H1 (cell line): Measurements from ENCODE around the gene FBXW8. TPM values are rescaled to one million over a fixed set of nuclear protein-coding genes. Genes with fewer than 3 reads are reported as not detected.

Source experiments
- CTCF ChIA-PET: fragments of 300-600 bp; sonication (Branson Sonifier 250); formaldehyde crosslinking; loops from one replicate; lab custom pipeline; 2021; ENCODE audit not compliant: partially characterized antibody; lab: Charles Lee
- POLR2A ChIA-PET: fragments of 300-600 bp; sonication (Branson Sonifier 250); formaldehyde crosslinking; loops from one replicate; lab custom pipeline; 2021; ENCODE audit warnings: inconsistent platforms; ENCODE audit not compliant: partially characterized antibody; lab: Charles Lee
- DNase-seq, 2 experiments: peaks; one replicate each; pipeline versions ENCODE4 v3.0.0 to v3.0.0-alpha.2; 2010 to 2022; ENCODE audit warnings: low spot score in 2 of 2, low read depth in 1 of 2, mixed read lengths in 1 of 2
- FAIRE-seq: peaks from 2 replicates; lab custom pipeline; 2011; peaks lifted over from hg19 to GRCh38; lab: Jason Lieb, UNC
- H2AFZ ChIP-seq: 2 replicates; pipeline ENCODE4 v1.8.1; 2012; ENCODE audit warnings: low read length, inconsistent platforms
- H2AK5ac ChIP-seq: 2 replicates; pipeline ENCODE4 v1.6.1; 2013; ENCODE audit warnings: low read depth, low read length
- H2BK120ac ChIP-seq: replicated peaks from 2 replicates; pipeline ENCODE3; 2013; ENCODE audit warnings: low read depth, low read length, inconsistent platforms
- H2BK12ac ChIP-seq: 2 replicates; pipeline ENCODE4 v1.6.1; 2013; ENCODE audit warnings: low read depth, low read length
- H2BK15ac ChIP-seq: 2 replicates; pipeline ENCODE4 v1.6.1; 2013; ENCODE audit warnings: low read length
- H2BK20ac ChIP-seq: 2 replicates; pipeline ENCODE4 v1.6.1; 2013; ENCODE audit warnings: low read length
- H2BK5ac ChIP-seq: 2 replicates; pipeline ENCODE4 v1.6.1; 2013; ENCODE audit warnings: low read depth, low read length
- H3K14ac ChIP-seq: 2 replicates; pipeline ENCODE4 v1.6.1; 2013; ENCODE audit warnings: inconsistent platforms; ENCODE audit not compliant: insufficient read length
- H3K18ac ChIP-seq: 2 replicates; pipeline ENCODE4 v1.6.1; 2013; ENCODE audit warnings: low read length; ENCODE audit errors: extremely low read depth
- H3K23ac ChIP-seq: 2 replicates; pipeline ENCODE4 v1.6.1; 2013; ENCODE audit warnings: inconsistent platforms; ENCODE audit not compliant: insufficient read length
- H3K23me2 ChIP-seq: 2 replicates; pipeline ENCODE4 v1.6.1; 2013; ENCODE audit warnings: low read depth, low read length
- H3K27ac ChIP-seq: 2 replicates; pipeline ENCODE4 v1.6.1; 2011; ENCODE audit warnings: low read depth, low read length, inconsistent platforms
- H3K27me3 ChIP-seq, 4 experiments: replicated peaks in 1 of 4; 1 replicate in 1 of 4; 2 replicates in 3 of 4; pipeline versions ENCODE4 v1.6.1 to v1.8.1; 2011 to 2013; ENCODE audit warnings: low read length in 3 of 4, mild to moderate bottlenecking in 3 of 4, inconsistent platforms in 2 of 4, mixed read lengths in 2 of 4, moderate library complexity in 1 of 4; ENCODE audit not compliant: control insufficient read depth in 3 of 4, insufficient read depth in 3 of 4; ENCODE audit errors: extremely low read depth in 1 of 4
- H3K36me3 ChIP-seq, 4 experiments: 2 replicates each; pipeline versions ENCODE4 v1.6.1 to v1.8.1; 2011 to 2013; ENCODE audit warnings: mild to moderate bottlenecking in 4 of 4, low read length in 3 of 4, moderate library complexity in 2 of 4, control low read depth in 1 of 4, inconsistent platforms in 1 of 4; ENCODE audit not compliant: insufficient read depth in 4 of 4, control insufficient read depth in 2 of 4
- H3K4ac ChIP-seq: replicated peaks from 2 replicates; pipeline ENCODE3; 2013; ENCODE audit warnings: low read length, low read depth, mixed read lengths, inconsistent platforms; ENCODE audit not compliant: insufficient read length
- H3K4me1 ChIP-seq, 4 experiments: replicated peaks in 1 of 4; 1 replicate in 1 of 4; 2 replicates in 3 of 4; pipeline versions ENCODE4 v1.6.1 to v1.8.1; 2011 to 2013; ENCODE audit warnings: low read length in 3 of 4, inconsistent platforms in 2 of 4, mixed read lengths in 1 of 4; ENCODE audit not compliant: insufficient read depth in 4 of 4, control insufficient read depth in 3 of 4
- H3K4me2 ChIP-seq, 2 experiments: 2 replicates each; pipeline versions ENCODE4 v1.6.1 to v1.8.1; 2011 to 2013; ENCODE audit warnings: low read depth in 2 of 2, low read length in 2 of 2, control low read depth in 1 of 2, inconsistent platforms in 1 of 2, mild to moderate bottlenecking in 1 of 2; ENCODE audit not compliant: insufficient read depth in 1 of 2
- H3K4me3 ChIP-seq, 4 experiments: fragments of 200-600, 300-600 bp in 1 of 4; sonication (generic), shearing (Covaris generic), sonication (Bioruptor Twin) in 1 of 4; 2 replicates each; pipeline versions ENCODE4 v1.5.1 to v1.8.1; 2011 to 2016; ENCODE audit warnings: low read length in 4 of 4, low read depth in 3 of 4, control low read depth in 2 of 4, inconsistent platforms in 2 of 4, mild to moderate bottlenecking in 2 of 4, mixed read lengths in 1 of 4, moderate library complexity in 1 of 4; ENCODE audit not compliant: insufficient read depth in 2 of 4; ENCODE audit errors: extremely low read depth in 1 of 4
- H3K56ac ChIP-seq: replicated peaks from 2 replicates; pipeline ENCODE3; 2013; ENCODE audit warnings: low read depth, mild to moderate bottlenecking, mixed read lengths, low read length, inconsistent platforms; ENCODE audit not compliant: insufficient read length
- H3K79me1 ChIP-seq: 2 replicates; pipeline ENCODE4 v1.6.1; 2013; ENCODE audit warnings: low read depth, low read length, control low read depth
- H3K79me2 ChIP-seq, 2 experiments: 2 replicates each; pipeline versions ENCODE4 v1.6.1 to v1.8.1; 2012 to 2013; ENCODE audit warnings: low read length in 2 of 2, mild to moderate bottlenecking in 2 of 2, inconsistent platforms in 1 of 2; ENCODE audit not compliant: insufficient read depth in 2 of 2, control insufficient read depth in 1 of 2
- H3K9ac ChIP-seq, 4 experiments: replicated peaks in 1 of 4; 1 replicate in 1 of 4; 2 replicates in 3 of 4; pipeline versions ENCODE4 v1.6.1 to v1.8.1; 2011 to 2013; ENCODE audit warnings: low read depth in 3 of 4, low read length in 3 of 4, control low read depth in 2 of 4, mild to moderate bottlenecking in 2 of 4, moderate library complexity in 2 of 4, inconsistent platforms in 1 of 4; ENCODE audit errors: extremely low read depth in 1 of 4
- H3K9me3 ChIP-seq, 2 experiments: 2 replicates each; pipeline versions ENCODE4 v1.6.1 to v1.8.1; 2012 to 2013; ENCODE audit warnings: mild to moderate bottlenecking in 2 of 2, moderate library complexity in 2 of 2, control low read depth in 1 of 2, inconsistent platforms in 1 of 2, low read depth in 1 of 2, low read length in 1 of 2, mixed read lengths in 1 of 2; ENCODE audit not compliant: insufficient read depth in 2 of 2
- H4K20me1 ChIP-seq, 2 experiments: replicated peaks in 1 of 2; 2 replicates each; pipeline versions ENCODE3 to v1.8.1; 2011 to 2013; ENCODE audit warnings: inconsistent platforms in 2 of 2, low read length in 2 of 2, mild to moderate bottlenecking in 1 of 2; ENCODE audit not compliant: insufficient read depth in 2 of 2, control insufficient read depth in 1 of 2
- H4K5ac ChIP-seq: 2 replicates; pipeline ENCODE4 v1.6.1; 2013; ENCODE audit warnings: low read length, low read depth, mixed read lengths, inconsistent platforms; ENCODE audit not compliant: insufficient read length
- H4K8ac ChIP-seq: 2 replicates; pipeline ENCODE4 v1.8.0; 2013; ENCODE audit warnings: mild to moderate bottlenecking, moderate library complexity, low read length, inconsistent platforms; ENCODE audit not compliant: insufficient read depth; ENCODE audit errors: extremely low read depth
- H4K91ac ChIP-seq: replicated peaks from 2 replicates; pipeline ENCODE3; 2013; ENCODE audit warnings: low read length, mixed read lengths, inconsistent platforms; ENCODE audit not compliant: insufficient read length
- BRCA1 ChIP-seq: IDR thresholded peaks from 2 replicates; pipeline ENCODE4 v1.6.1; 2012; ENCODE audit warnings: low read depth, low read length, improper control_type of control experiment
- JUN ChIP-seq: IDR thresholded peaks from 2 replicates; pipeline ENCODE4 v1.6.1; 2011; ENCODE audit warnings: low read depth, mild to moderate bottlenecking, improper control_type of control experiment, low read length
- polyA plus RNA-seq, 7 experiments: library from polyadenylated mRNA; depleted of rRNA in 3 of 7; stranded (reverse) in 5 of 7; unstranded in 2 of 7; fragments of >200 nt in 5 of 7; fragments of 200-250 nt in 2 of 7; gene quantifications; 1 replicate in 5 of 7; 2 replicates in 1 of 7; 4 replicates in 1 of 7; pipeline versions ENCODE4 v1.2.1 to v1.2.3, GENCODE V29; 2011 to 2013; ENCODE audit warnings: missing spikeins in 2 of 7, mixed read lengths in 2 of 7
- total RNA-seq: library from RNA; stranded (reverse); fragmentation: NEBNext Ultra II Directional; extraction: Animal tissue kit (Norgen Biotek cat#: 25700); gene quantifications from 2 replicates; pipeline ENCODE4 v1.2.1, GENCODE V29; 2021

FBXW8 gene
- total and polyA plus RNA-seq, 2 of the 8 experiments (the other 6 are each of a cell fraction or from before 2014, with no cell fraction given), result 15.8 to 16.0 TPM

DNA sequence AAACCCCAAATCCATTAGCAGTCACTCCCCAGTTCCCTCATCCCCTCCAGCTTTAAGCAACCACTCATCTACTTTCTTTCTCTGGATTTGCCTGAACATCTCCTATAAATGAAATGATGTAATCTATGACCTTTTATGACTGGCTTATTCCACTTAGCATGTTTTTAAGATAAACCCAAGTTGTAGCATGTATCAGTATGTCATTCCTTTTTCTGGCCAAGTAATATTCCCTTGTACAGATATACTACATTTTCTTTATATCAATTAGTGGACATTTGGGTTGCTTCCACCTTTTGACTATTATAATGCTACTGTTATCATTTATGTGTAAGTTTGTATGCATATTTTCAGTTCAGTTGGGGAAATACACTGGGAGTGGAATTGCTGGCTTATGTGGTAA is 105.1 kb downstream of the FBXW8 start:
- TF ChIP-seq JUN, result no peak
- no peak for TF ChIP-seq BRCA1
- no peak overlapping the region for H2BK12ac ChIP-seq
- H3K23me2 ChIP-seq, result no peaks in the 10 kb centered on the region
- H3K18ac ChIP-seq, result no peak overlapping the region
- H2AFZ ChIP-seq, result no peak overlapping the region
- H3K4me1 ChIP-seq, result peaks cover 0 to 12% (median 8%) of the 10 kb centered on the region in 4 experiments; a peak in 3 of 7 replicates
- no peak overlapping the region for H3K4ac ChIP-seq
- H4K8ac ChIP-seq, result no peak overlapping the region
- no peak overlapping the region for H2BK15ac ChIP-seq
- no peak overlapping the region for H3K23ac ChIP-seq
- H2AK5ac ChIP-seq, result no peak overlapping the region
- H2BK120ac ChIP-seq, result no peak overlapping the region
- no peak overlapping the region for H2BK5ac ChIP-seq
- H3K56ac ChIP-seq, result no peak overlapping the region
- no peak overlapping the region for H3K4me2 ChIP-seq
- H4K20me1 ChIP-seq, result peaks cover 0 to under 1% of the 10 kb centered on the region in 2 experiments
- CTCF ChIA-PET, result no interaction called here
- no peak overlapping the region for H3K9ac ChIP-seq
- no peak overlapping the region for H4K91ac ChIP-seq
- no peak overlapping the region for H3K4me3 ChIP-seq
- FAIRE-seq, result no peak
- DNase-seq, result no peak
- H3K27ac ChIP-seq, result no peak overlapping the region
- H3K36me3 ChIP-seq, result peaks cover 0 to 11% (median 4%) of the 10 kb centered on the region in 4 experiments; a peak in 4 of 8 replicates
- no peaks in the 10 kb centered on the region for H3K27me3 ChIP-seq
- H3K79me2 ChIP-seq, result no peaks in the 10 kb centered on the region
- POLR2A ChIA-PET, result no interaction called here
- H4K5ac ChIP-seq, result no peak overlapping the region
- H3K14ac ChIP-seq, result no peak overlapping the region
- peaks cover 0 to 7% of the 10 kb centered on the region in 2 experiments; a peak in 1 of 4 replicates for H3K9me3 ChIP-seq
- no peaks in the 10 kb centered on the region for H3K79me1 ChIP-seq
- H2BK20ac ChIP-seq, result no peak overlapping the region
